ENCODE measurements around the gene SNPH. TPM values are rescaled to one million over a fixed set of nuclear protein-coding genes. Genes with fewer than 3 reads are reported as not detected.

SNPH gene
- total and polyA plus RNA-seq, 9 donors, result 1.5 to 6.8 (median 3.4) TPM

- Histone ChIP-seq H3K27ac (no peak overlapping the region), H3K36me3 (no peaks in the 10 kb centered on the region), H3K27me3 (no peaks in the 10 kb centered on the region), H3K9me3 (no peaks in the 10 kb centered on the region), H3K4me1 (ENCODE audit: insufficient read depth) (no peaks in the 10 kb centered on the region), H3K4me3 (no peak overlapping the region)
- intact Hi-C loops (cut with DNase I), result loop anchor here in 1 of 4 donors (5.0 kb wide), 1 partner anchor 79 kb away; no protein-coding TSS in a partner anchor
- TF ChIP-seq, protein P1, sequence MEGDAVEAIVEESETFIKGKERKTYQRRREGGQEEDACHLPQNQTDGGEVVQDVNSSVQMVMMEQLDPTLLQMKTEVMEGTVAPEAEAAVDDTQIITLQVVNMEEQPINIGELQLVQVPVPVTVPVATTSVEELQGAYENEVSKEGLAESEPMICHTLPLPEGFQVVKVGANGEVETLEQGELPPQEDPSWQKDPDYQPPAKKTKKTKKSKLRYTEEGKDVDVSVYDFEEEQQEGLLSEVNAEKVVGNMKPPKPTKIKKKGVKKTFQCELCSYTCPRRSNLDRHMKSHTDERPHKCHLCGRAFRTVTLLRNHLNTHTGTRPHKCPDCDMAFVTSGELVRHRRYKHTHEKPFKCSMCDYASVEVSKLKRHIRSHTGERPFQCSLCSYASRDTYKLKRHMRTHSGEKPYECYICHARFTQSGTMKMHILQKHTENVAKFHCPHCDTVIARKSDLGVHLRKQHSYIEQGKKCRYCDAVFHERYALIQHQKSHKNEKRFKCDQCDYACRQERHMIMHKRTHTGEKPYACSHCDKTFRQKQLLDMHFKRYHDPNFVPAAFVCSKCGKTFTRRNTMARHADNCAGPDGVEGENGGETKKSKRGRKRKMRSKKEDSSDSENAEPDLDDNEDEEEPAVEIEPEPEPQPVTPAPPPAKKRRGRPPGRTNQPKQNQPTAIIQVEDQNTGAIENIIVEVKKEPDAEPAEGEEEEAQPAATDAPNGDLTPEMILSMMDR (IDR thresholded peaks at IDR 0.05), result no peak
- TF ChIP-seq EP300 (IDR thresholded peaks at IDR 0.05) (no peak), POLR2A (IDR thresholded peaks at IDR 0.05) (no peak)
- no peak for DNase-seq
These were observed 24.6 kb upstream of the SNPH start for GRCh38 chr20:1241456-1241855.

- Histone ChIP-seq H3K27ac (no peak overlapping the region), H3K9me3 (no peaks in the 10 kb centered on the region), H3K27me3 (no peaks in the 10 kb centered on the region), H3K4me1 (ENCODE audit: insufficient read depth) (no peaks in the 10 kb centered on the region), H3K4me3 (no peak overlapping the region), H3K36me3 (no peaks in the 10 kb centered on the region)
- no peak for TF ChIP-seq EP300 (IDR thresholded peaks at IDR 0.05)
- no peak for TF ChIP-seq POLR2A (IDR thresholded peaks at IDR 0.05)
- TF ChIP-seq, protein P1 (IDR thresholded peaks at IDR 0.05), result no peak
- no peak for DNase-seq
- 78 to 92% (median 80%) methylated on average over 3 of the region's 3 CpGs for WGBS, 3 donors
- intact Hi-C loops (cut with DNase I), result loop anchor here in 1 of 4 donors (5.0 kb wide), 1 partner anchor 80 kb away; no protein-coding TSS in a partner anchor
These were observed 24.0 kb upstream of the SNPH start for GRCh38 chr20:1242099-1242498.

- TF ChIP-seq, protein P1 (IDR thresholded peaks at IDR 0.05), result no peak
- TF ChIP-seq POLR2A (IDR thresholded peaks at IDR 0.05), result no peak
- no peak for TF ChIP-seq EP300 (IDR thresholded peaks at IDR 0.05)
- H3K36me3 ChIP-seq, result no peaks in the 10 kb centered on the region
- DNase-seq, result no peak
- H3K9me3 ChIP-seq, result no peaks in the 10 kb centered on the region
- no peak overlapping the region for H3K27ac ChIP-seq
- no peaks in the 10 kb centered on the region for H3K4me1 ChIP-seq (ENCODE audit: insufficient read depth)
- no peak overlapping the region for H3K4me3 ChIP-seq
- H3K27me3 ChIP-seq, result no peaks in the 10 kb centered on the region
- 28 to 32% (median 30%) methylated on average over 2 of the region's 2 CpGs for WGBS, 3 donors
- intact Hi-C loops (cut with DNase I), result loop anchor here in 1 of 4 donors (5.0 kb wide), 1 partner anchor 80 kb away; no protein-coding TSS in a partner anchor
These were observed 23.6 kb upstream of the SNPH start for GRCh38 chr20:1242530-1242929.

DNA sequence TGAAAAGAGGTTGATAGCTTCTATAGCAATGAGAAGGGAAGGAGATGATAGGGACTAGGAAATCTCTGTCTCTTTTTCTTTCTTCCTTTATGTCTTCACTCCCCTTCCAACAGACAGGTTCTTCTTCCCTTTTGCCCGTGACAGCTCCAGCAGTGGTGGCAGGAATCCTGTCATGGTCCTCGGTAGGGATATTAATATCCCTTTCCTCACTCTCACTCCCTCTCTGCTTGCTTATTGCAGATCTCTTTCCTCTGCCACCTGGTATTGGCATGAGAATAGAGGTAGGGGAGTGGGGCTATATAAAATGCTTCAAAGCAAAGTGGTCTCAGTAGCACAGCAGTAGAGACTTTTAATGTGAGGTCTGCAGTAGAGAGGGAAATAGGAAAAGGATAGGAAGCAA, 20.5 kb upstream of the SNPH start:
- no peaks in the 10 kb centered on the region for H3K9me3 ChIP-seq
- WGBS, 3 donors, result 35 to 48% (median 38%) methylated on average over 2 of the region's 2 CpGs
- no peaks in the 10 kb centered on the region for H3K36me3 ChIP-seq
- H3K4me3 ChIP-seq, result no peak overlapping the region
- no peaks in the 10 kb centered on the region for H3K4me1 ChIP-seq (ENCODE audit: insufficient read depth)
- TF ChIP-seq, protein P1 (IDR thresholded peaks at IDR 0.05), result no peak
- no peak for TF ChIP-seq POLR2A (IDR thresholded peaks at IDR 0.05)
- no peak for TF ChIP-seq EP300 (IDR thresholded peaks at IDR 0.05)
- DNase-seq, result no peak
- no peak overlapping the region for H3K27ac ChIP-seq
- intact Hi-C loops (cut with DNase I), result no loop called here
- H3K27me3 ChIP-seq, result no peaks in the 10 kb centered on the region
